ENCODE measurements around the gene ARRDC3. TPM values are rescaled to one million over a fixed set of nuclear protein-coding genes. Genes with fewer than 3 reads are reported as not detected.

ARRDC3 gene
- total RNA-seq, 1 experiment from 2014 or later: 41.6 TPM

DNA sequence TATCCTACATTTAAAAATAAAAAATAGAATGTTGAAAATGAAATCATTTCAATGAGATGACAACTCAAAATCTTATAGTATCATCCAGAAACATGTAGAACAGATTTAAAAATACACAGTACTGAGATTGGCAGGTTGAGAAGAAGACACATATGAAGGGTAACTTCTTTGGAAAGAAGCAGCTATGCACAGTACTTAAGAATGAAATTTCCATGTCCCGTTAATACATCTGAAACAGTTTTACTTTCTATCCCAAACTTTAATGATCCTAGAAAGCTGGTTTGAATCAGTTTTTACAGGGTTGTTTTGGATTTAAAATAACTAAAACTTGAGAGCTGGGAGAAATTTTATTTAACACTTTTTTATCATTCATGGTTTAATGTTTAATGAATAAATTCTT lies 36.0 kb upstream of the ARRDC3 start:
- POLR2A ChIA-PET: interaction anchor here (0.6 to 1.5 kb wide), 7 partner anchors 9 to 557 kb away, joined by 3 to 5 read pairs (median 4); partner anchors contain the start of gene ARRDC3
- DNase-seq (ENCODE audit: unreplicated experiment): no peak
- CTCF ChIA-PET: interaction anchor here (0.6 to 7.2 kb wide), 39 partner anchors 12 to 1009 kb away, joined by 3 to 74 read pairs (median 3); partner anchors contain the start of gene CETN3
- H3K9me3 Mint-ChIP-seq (ENCODE audit: unreplicated experiment): no peaks in the 10 kb centered on the region
- intact Hi-C loops (cut with micrococcal nuclease): loop anchor here (1.0 to 10.0 kb wide), 7 partner anchors 34 to 714 kb away; no protein-coding TSS in a partner anchor
- TF ChIP-seq, protein P1, sequence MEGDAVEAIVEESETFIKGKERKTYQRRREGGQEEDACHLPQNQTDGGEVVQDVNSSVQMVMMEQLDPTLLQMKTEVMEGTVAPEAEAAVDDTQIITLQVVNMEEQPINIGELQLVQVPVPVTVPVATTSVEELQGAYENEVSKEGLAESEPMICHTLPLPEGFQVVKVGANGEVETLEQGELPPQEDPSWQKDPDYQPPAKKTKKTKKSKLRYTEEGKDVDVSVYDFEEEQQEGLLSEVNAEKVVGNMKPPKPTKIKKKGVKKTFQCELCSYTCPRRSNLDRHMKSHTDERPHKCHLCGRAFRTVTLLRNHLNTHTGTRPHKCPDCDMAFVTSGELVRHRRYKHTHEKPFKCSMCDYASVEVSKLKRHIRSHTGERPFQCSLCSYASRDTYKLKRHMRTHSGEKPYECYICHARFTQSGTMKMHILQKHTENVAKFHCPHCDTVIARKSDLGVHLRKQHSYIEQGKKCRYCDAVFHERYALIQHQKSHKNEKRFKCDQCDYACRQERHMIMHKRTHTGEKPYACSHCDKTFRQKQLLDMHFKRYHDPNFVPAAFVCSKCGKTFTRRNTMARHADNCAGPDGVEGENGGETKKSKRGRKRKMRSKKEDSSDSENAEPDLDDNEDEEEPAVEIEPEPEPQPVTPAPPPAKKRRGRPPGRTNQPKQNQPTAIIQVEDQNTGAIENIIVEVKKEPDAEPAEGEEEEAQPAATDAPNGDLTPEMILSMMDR (IDR thresholded peaks at IDR 0.05; ENCODE audit: unreplicated experiment): no peak
- no TSS peak for BruUV-seq (replicated peaks)
- H3K36me3 Mint-ChIP-seq (ENCODE audit: insufficient read depth, unreplicated experiment): no peaks in the 10 kb centered on the region
- no peak overlapping the region for H3K4me3 Mint-ChIP-seq (ENCODE audit: unreplicated experiment)
- H3K27me3 Mint-ChIP-seq (ENCODE audit: insufficient read depth, unreplicated experiment): no peaks in the 10 kb centered on the region
- H3K27ac Mint-ChIP-seq (ENCODE audit: low read depth, unreplicated experiment): no peak overlapping the region
- no peaks in the 10 kb centered on the region for H3K4me1 Mint-ChIP-seq (ENCODE audit: insufficient read depth, unreplicated experiment)

DNA sequence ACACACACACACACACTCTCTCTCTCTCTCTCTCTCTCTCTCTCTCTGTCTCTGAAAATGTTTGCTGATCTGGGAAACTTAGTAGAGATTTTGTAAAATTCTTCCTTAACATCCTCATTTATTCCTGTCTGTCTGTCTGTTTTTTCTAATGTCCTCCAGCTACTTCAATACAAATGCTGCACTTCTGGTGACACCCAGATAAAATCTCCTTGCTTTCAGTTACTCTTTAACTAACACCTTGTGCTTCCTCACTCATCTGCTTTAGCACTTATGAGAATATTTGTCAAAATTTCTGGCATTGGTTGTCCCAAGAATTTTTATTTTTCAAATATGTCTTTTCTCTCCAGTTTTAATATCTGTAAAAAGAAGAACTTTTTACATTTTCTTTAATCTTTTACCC lies 35.0 kb upstream of the ARRDC3 start:
- H3K27me3 Mint-ChIP-seq (ENCODE audit: insufficient read depth, unreplicated experiment): no peaks in the 10 kb centered on the region
- H3K4me3 Mint-ChIP-seq (ENCODE audit: unreplicated experiment): no peak overlapping the region
- no peaks in the 10 kb centered on the region for H3K9me3 Mint-ChIP-seq (ENCODE audit: unreplicated experiment)
- no peaks in the 10 kb centered on the region for H3K4me1 Mint-ChIP-seq (ENCODE audit: insufficient read depth, unreplicated experiment)
- intact Hi-C loops (cut with micrococcal nuclease): loop anchor here (2.0 to 10.0 kb wide), 4 partner anchors 33 to 713 kb away; no protein-coding TSS in a partner anchor
- ChIA-PET POLR2A (interaction anchor here (0.7 to 2.8 kb wide), 5 partner anchors 33 to 622 kb away, joined by 3 to 13 read pairs (median 3); no protein-coding TSS in a partner anchor), CTCF (interaction anchor here (0.5 to 7.2 kb wide), 12 partner anchors 11 to 642 kb away, joined by 3 to 74 read pairs (median 31); no protein-coding TSS in a partner anchor)
- no peaks in the 10 kb centered on the region for H3K36me3 Mint-ChIP-seq (ENCODE audit: insufficient read depth, unreplicated experiment)
- no peak for DNase-seq (ENCODE audit: unreplicated experiment)
- no TSS peak for BruUV-seq (replicated peaks)
- TF ChIP-seq, protein P1 (IDR thresholded peaks at IDR 0.05; ENCODE audit: unreplicated experiment): no peak
- no peak overlapping the region for H3K27ac Mint-ChIP-seq (ENCODE audit: low read depth, unreplicated experiment)

DNA sequence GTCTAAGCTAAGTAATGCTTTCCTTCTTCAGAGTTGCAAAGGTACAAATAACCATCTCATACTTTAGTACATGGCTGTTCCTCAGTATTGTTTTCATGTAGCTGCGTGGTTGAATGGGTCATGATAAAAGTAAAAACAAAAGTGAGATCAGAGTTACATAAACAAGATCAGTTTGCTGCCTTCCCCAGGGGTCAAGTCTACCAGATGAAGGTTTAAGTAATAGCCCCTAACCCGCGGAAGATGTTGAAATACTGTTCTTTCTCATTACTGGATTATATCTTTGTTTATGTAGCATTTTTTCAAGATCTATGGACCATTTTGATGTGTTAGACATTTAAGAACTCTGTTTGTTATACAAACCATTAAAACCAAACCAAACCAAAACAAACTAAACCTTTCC lies 34.1 kb upstream of the ARRDC3 start:
- H3K36me3 Mint-ChIP-seq (ENCODE audit: insufficient read depth, unreplicated experiment): no peaks in the 10 kb centered on the region
- intact Hi-C loops (cut with micrococcal nuclease): loop anchor here (5.0 to 10.0 kb wide), 2 partner anchors 615 to 712 kb away; no protein-coding TSS in a partner anchor

DNA sequence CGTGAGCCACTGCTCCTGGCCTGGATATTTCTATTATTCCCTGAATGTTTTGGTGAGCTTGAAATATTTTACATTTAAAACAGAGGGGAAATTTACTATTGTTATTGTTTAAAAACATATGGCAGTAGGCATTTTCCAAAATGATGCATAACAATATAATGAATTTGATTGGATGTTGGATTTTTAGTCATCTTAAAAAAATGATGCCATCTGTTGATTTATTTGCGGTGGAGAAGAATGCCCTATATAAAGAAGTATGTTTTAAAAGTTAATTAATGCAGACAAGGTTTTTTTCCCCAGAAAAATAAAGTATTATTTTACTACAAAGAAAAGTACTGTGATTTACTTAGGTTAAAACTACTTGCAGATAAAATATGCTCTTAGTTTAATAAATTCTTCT lies 33.4 kb upstream of the ARRDC3 start:
- ChIA-PET POLR2A (interaction anchor here (2.8 kb wide), 1 partner anchor 31 kb away, joined by 13 read pairs; no protein-coding TSS in a partner anchor), CTCF (interaction anchor here (0.7 to 7.2 kb wide), 7 partner anchors 9 to 612 kb away, joined by 3 to 67 read pairs (median 59); no protein-coding TSS in a partner anchor)
- intact Hi-C loops (cut with micrococcal nuclease): loop anchor here (5.0 to 10.0 kb wide), 2 partner anchors 614 to 712 kb away; no protein-coding TSS in a partner anchor

More for the DNA sequence above, 34.1 kb upstream of the ARRDC3 start:
- Mint-ChIP-seq H3K27ac (ENCODE audit: low read depth, unreplicated experiment) (no peak overlapping the region), H3K9me3 (ENCODE audit: unreplicated experiment) (no peaks in the 10 kb centered on the region), H3K4me1 (ENCODE audit: insufficient read depth, unreplicated experiment) (no peaks in the 10 kb centered on the region), H3K27me3 (ENCODE audit: insufficient read depth, unreplicated experiment) (no peaks in the 10 kb centered on the region), H3K4me3 (ENCODE audit: unreplicated experiment) (no peak overlapping the region)
- CTCF ChIA-PET: interaction anchor here (0.7 to 7.2 kb wide), 9 partner anchors 10 to 641 kb away, joined by 3 to 74 read pairs (median 59); no protein-coding TSS in a partner anchor
- DNase-seq (ENCODE audit: unreplicated experiment): no peak
- TF ChIP-seq, protein P1 (IDR thresholded peaks at IDR 0.05; ENCODE audit: unreplicated experiment): no peak
- no TSS peak for BruUV-seq (replicated peaks)
- POLR2A ChIA-PET: interaction anchor here (0.7 to 2.8 kb wide), 4 partner anchors 32 to 623 kb away, joined by 3 to 13 read pairs (median 3); no protein-coding TSS in a partner anchor

More for the DNA sequence above, 33.4 kb upstream of the ARRDC3 start:
- Mint-ChIP-seq H3K4me1 (ENCODE audit: insufficient read depth, unreplicated experiment) (no peaks in the 10 kb centered on the region), H3K9me3 (ENCODE audit: unreplicated experiment) (no peaks in the 10 kb centered on the region), H3K27me3 (ENCODE audit: insufficient read depth, unreplicated experiment) (no peaks in the 10 kb centered on the region), H3K27ac (ENCODE audit: low read depth, unreplicated experiment) (no peak overlapping the region), H3K4me3 (ENCODE audit: unreplicated experiment) (no peak overlapping the region), H3K36me3 (ENCODE audit: insufficient read depth, unreplicated experiment) (no peaks in the 10 kb centered on the region)
- no peak for DNase-seq (ENCODE audit: unreplicated experiment)
- TF ChIP-seq, protein P1 (IDR thresholded peaks at IDR 0.05; ENCODE audit: unreplicated experiment): no peak
- no TSS peak for BruUV-seq (replicated peaks)

Data from MCF 10A (cell line).